SU-DHL-6 (cell line): ENCODE results near the gene ACAT2.

ENCODE experiments used
- CTCF ChIP-seq: fragments of 200-600 bp; sonication (generic); IDR thresholded peaks from one replicate; pipeline ENCODE4 v1.5.1; 2017; ENCODE audit warnings: antibody characterized with exemption, mild to moderate bottlenecking, low read length, moderate library complexity; ENCODE audit not compliant: insufficient read depth, poor library complexity, severe bottlenecking
- EZH2phosphoT487 ChIP-seq: fragments of 200-600 bp; sonication (generic), shearing (Covaris generic); conservative IDR thresholded peaks from 2 replicates; pipeline ENCODE4 v1.6.1; 2018; ENCODE audit warnings: mild to moderate bottlenecking, antibody characterized with exemption, low read length, moderate library complexity, mixed read lengths

- TF ChIP-seq CTCF = no peak
- TF ChIP-seq EZH2phosphoT487 = no peak
Observed at GRCh38 chr6:159759645-159760044, 2.2 kb upstream of the ACAT2 start.
